ENCODE results near the gene ELMO2.

Gene ELMO2

DNA sequence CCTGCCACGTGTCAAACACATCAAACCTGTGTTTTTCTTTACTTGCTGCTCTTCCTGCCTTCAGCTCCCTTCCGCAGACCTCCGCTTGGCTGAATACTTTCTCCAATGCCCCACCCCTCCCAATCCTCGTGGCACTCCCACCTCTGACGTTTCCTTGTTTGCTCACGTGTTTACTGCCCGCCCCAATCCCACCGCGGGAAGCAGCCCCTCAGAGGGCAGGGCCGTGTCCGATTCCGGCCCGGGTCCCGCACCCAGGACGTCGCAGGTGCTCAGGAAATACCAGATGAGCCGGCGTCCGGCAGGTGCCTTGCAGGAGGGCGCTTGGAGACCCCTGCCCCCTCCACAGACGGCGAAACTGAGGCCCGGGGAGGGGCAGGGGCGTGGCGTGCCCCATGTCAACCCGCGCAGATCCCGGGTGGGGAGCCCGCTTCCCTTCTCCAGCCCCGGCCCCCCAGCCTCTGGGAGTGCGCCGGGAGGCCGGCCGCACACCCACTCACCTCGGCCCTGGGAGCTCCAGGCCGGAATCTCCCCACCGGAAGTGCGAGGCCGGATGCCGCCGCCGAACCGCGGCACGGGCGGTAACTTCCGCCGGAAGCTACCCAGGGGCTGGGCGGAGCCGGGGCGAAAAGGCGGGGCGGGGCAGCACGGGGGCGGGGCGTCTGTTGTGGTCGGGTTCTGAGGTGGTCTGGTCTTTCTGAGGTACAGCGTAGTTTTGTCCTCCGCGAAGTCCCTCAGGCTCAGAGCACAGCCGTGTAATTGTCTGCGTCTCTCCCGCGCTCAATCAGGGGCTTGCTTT, 42.3 kb downstream of the ELMO2 start (continued):
- 0 out of 2 replicates have a peak, but pooled peaks have one; percentile 46 for TF ChIP-seq CSDC2 (CRISPR knock-in tag; IDR thresholded peaks at IDR 0.05)
- no peak for TF ChIP-seq ZNF8 (CRISPR knock-in tag; IDR thresholded peaks at IDR 0.05)
- TF ChIP-seq BACH2 (CRISPR knock-in tag; IDR thresholded peaks at IDR 0.05; ENCODE audit: borderline replicate concordance): no peak
- TF ChIP-seq, protein P1, sequence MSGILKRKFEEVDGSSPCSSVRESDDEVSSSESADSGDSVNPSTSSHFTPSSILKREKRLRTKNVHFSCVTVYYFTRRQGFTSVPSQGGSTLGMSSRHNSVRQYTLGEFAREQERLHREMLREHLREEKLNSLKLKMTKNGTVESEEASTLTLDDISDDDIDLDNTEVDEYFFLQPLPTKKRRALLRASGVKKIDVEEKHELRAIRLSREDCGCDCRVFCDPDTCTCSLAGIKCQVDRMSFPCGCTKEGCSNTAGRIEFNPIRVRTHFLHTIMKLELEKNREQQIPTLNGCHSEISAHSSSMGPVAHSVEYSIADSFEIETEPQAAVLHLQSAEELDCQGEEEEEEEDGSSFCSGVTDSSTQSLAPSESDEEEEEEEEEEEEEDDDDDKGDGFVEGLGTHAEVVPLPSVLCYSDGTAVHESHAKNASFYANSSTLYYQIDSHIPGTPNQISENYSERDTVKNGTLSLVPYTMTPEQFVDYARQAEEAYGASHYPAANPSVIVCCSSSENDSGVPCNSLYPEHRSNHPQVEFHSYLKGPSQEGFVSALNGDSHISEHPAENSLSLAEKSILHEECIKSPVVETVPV (CRISPR knock-in tag; IDR thresholded peaks at IDR 0.05): no peak
- no peak for TF ChIP-seq ZNF565 (CRISPR knock-in tag; conservative IDR thresholded peaks at IDR 0.05; ENCODE audit: low read depth)
- 0 out of 2 replicates have a peak, but pooled peaks have one; percentile 38 for TF ChIP-seq ZC3H10 (CRISPR knock-in tag; IDR thresholded peaks at IDR 0.05)
- no peak for TF ChIP-seq SNAI2 (CRISPR knock-in tag; IDR thresholded peaks at IDR 0.05)
- no peak for TF ChIP-seq PPARA (CRISPR knock-in tag; IDR thresholded peaks at IDR 0.05; ENCODE audit: borderline replicate concordance)
- no peak for TF ChIP-seq OSR1 (CRISPR knock-in tag; IDR thresholded peaks at IDR 0.05)
- no peak for TF ChIP-seq TCF4 (CRISPR knock-in tag; IDR thresholded peaks at IDR 0.05; ENCODE audit: borderline replicate concordance)
- no peak for TF ChIP-seq TOX (CRISPR knock-in tag; IDR thresholded peaks at IDR 0.05; ENCODE audit: borderline replicate concordance)
- TF ChIP-seq, protein P2, sequence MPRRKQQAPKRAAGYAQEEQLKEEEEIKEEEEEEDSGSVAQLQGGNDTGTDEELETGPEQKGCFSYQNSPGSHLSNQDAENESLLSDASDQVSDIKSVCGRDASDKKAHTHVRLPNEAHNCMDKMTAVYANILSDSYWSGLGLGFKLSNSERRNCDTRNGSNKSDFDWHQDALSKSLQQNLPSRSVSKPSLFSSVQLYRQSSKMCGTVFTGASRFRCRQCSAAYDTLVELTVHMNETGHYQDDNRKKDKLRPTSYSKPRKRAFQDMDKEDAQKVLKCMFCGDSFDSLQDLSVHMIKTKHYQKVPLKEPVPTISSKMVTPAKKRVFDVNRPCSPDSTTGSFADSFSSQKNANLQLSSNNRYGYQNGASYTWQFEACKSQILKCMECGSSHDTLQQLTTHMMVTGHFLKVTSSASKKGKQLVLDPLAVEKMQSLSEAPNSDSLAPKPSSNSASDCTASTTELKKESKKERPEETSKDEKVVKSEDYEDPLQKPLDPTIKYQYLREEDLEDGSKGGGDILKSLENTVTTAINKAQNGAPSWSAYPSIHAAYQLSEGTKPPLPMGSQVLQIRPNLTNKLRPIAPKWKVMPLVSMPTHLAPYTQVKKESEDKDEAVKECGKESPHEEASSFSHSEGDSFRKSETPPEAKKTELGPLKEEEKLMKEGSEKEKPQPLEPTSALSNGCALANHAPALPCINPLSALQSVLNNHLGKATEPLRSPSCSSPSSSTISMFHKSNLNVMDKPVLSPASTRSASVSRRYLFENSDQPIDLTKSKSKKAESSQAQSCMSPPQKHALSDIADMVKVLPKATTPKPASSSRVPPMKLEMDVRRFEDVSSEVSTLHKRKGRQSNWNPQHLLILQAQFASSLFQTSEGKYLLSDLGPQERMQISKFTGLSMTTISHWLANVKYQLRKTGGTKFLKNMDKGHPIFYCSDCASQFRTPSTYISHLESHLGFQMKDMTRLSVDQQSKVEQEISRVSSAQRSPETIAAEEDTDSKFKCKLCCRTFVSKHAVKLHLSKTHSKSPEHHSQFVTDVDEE (CRISPR knock-in tag; IDR thresholded peaks at IDR 0.05): no peak

DNA sequence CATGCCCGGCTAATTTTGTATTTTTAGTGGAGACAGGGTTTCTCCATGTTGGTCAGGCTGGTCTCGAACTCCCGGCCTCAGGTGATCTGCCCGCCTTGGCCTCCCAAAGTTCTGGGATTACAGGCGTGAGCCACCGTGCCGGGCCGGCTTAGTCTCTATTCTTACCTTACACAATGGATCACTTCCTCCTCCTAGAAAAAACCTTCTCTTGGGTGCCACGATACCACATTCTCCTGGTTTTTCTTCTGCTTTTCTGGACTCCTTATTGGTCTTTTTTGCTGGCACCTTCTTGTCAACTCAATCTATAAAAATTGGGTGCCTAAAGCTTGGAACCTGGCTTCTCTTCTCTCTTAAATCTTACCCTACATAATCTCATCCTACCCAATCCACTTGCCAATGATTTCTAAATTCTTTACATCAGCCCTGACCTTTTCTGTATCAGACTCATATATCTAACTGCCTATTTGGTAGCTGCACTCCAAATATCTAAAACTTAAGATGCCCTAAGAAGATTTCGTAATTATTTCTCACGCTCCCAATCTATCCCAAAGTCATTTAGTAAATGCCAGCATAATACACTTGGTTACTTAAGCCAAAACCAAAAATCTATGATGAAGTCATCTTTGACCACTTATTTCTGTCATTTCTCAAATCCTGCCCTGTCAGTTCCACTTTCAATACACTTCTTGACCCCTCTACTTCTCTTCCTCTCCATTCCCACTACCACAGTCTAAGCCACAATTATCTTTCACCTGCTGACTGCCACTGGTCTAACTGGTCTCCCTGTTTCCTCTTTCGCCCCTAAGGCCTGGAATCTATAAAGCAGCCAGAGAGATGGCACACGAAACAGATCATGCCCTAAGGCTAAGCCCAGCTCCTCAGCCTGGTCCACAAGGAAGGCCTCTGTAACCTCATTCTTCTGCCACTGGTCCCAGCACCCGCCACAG, 43.2 kb downstream of the ELMO2 start:
- no peak for TF ChIP-seq TCF4 (CRISPR knock-in tag; IDR thresholded peaks at IDR 0.05; ENCODE audit: borderline replicate concordance)
- ATAC-seq: no peak

DNA sequence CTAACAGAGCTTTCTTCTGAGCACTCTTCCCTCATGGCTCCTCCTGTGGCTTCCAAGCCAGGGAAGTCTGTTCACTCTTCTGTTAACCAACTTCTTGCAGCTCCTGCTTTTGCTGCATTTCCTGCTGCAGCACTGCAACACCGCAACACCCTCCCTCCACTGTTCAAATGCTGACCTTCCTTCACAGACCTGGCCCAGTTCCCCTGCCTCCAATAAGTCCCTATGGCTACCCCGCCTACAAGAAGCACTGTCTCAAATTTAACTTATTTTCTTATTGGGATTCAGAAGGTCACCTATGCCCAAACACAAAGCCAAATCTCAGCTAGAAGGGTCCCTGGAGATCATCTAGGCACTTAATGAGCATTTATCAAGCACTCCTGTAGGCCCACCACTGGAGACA, 44.6 kb downstream of the ELMO2 start:
- ATAC-seq: no peak
- TF ChIP-seq RARB (CRISPR knock-in tag; IDR thresholded peaks at IDR 0.05): no peak
- TF ChIP-seq OSR1 (CRISPR knock-in tag; IDR thresholded peaks at IDR 0.05): no peak

DNA sequence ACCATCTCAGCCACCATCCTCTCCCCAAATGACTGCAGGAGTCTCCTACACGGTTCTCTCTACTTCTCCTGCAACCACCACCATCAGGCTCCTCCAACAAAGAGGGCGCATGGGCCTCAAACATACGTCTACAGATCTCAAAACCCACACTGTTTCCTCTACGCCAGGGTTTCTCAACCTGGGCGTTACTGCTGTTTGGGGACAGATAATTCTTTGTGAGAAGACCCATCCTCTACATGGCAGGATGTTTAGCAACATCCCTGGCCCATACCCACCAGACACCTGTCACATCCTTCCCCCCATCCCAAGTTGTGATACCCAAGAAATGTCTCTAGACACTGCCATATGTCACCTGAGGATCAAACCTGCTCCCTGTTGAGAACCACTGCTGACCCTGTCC, 45.0 kb downstream of the ELMO2 start:
- no peak for ATAC-seq
- TF ChIP-seq, protein P3, sequence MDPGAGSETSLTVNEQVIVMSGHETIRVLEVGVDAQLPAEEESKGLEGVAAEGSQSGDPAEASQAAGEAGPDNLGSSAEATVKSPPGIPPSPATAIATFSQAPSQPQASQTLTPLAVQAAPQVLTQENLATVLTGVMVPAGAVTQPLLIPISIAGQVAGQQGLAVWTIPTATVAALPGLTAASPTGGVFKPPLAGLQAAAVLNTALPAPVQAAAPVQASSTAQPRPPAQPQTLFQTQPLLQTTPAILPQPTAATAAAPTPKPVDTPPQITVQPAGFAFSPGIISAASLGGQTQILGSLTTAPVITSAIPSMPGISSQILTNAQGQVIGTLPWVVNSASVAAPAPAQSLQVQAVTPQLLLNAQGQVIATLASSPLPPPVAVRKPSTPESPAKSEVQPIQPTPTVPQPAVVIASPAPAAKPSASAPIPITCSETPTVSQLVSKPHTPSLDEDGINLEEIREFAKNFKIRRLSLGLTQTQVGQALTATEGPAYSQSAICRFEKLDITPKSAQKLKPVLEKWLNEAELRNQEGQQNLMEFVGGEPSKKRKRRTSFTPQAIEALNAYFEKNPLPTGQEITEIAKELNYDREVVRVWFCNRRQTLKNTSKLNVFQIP (CRISPR knock-in tag; IDR thresholded peaks at IDR 0.05; ENCODE audit: borderline replicate concordance, low read depth): no peak
- TF ChIP-seq ZNF70 (CRISPR knock-in tag; IDR thresholded peaks at IDR 0.05) (no peak), SNAI2 (CRISPR knock-in tag; IDR thresholded peaks at IDR 0.05) (no peak), ZFP3 (CRISPR knock-in tag; IDR thresholded peaks at IDR 0.05) (no peak), GLIS3 (CRISPR knock-in tag; IDR thresholded peaks at IDR 0.05) (no peak), PPARA (CRISPR knock-in tag; IDR thresholded peaks at IDR 0.05; ENCODE audit: borderline replicate concordance) (no peak)

DNA sequence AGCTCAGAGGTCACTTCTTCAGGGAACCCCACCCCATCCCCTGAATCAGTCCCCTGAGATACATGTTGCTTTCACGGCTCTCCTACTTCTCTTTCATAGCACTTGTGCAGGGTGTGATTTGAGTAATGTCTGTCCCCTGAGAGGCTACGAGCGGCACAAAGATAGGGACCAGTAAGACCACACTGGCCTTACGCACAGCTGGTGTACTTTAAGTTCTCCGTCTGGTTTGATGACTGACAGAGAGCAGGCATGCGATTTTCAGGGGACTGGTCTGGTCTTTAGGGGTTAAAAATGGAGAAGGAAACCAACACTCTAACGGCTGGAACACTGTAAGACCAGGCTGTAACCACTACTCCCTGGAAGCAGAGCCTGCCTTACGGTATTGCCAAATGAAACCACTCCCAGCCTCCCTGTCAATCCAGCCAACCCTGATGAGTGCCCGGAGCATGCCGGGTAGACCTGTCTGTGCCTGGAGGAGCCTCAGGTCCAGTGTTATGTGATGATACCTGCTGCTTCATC, 47.1 kb downstream of the ELMO2 start:
- no peak for ATAC-seq
- no peak for TF ChIP-seq ZNF70 (CRISPR knock-in tag; IDR thresholded peaks at IDR 0.05)
- TF ChIP-seq RARB (CRISPR knock-in tag; IDR thresholded peaks at IDR 0.05): no peak
- TF ChIP-seq, protein P3 (CRISPR knock-in tag; IDR thresholded peaks at IDR 0.05; ENCODE audit: borderline replicate concordance, low read depth): no peak
- TF ChIP-seq OSR1 (CRISPR knock-in tag; IDR thresholded peaks at IDR 0.05): no peak
- TF ChIP-seq ISL1 (CRISPR knock-in tag; IDR thresholded peaks at IDR 0.05): no peak
- no peak for TF ChIP-seq SNAI2 (CRISPR knock-in tag; IDR thresholded peaks at IDR 0.05)
- no peak for TF ChIP-seq ZNF565 (CRISPR knock-in tag; conservative IDR thresholded peaks at IDR 0.05; ENCODE audit: low read depth)
- no peak for TF ChIP-seq PPARA (CRISPR knock-in tag; IDR thresholded peaks at IDR 0.05; ENCODE audit: borderline replicate concordance)
- TF ChIP-seq TCF4 (CRISPR knock-in tag; IDR thresholded peaks at IDR 0.05; ENCODE audit: borderline replicate concordance): no peak
- no peak for TF ChIP-seq BACH2 (CRISPR knock-in tag; IDR thresholded peaks at IDR 0.05; ENCODE audit: borderline replicate concordance)
- no peak for TF ChIP-seq CSDC2 (CRISPR knock-in tag; IDR thresholded peaks at IDR 0.05)
- TF ChIP-seq, protein P1 (CRISPR knock-in tag; IDR thresholded peaks at IDR 0.05): no peak
- no peak for TF ChIP-seq ZC3H10 (CRISPR knock-in tag; IDR thresholded peaks at IDR 0.05)
- no peak for TF ChIP-seq ZNF8 (CRISPR knock-in tag; IDR thresholded peaks at IDR 0.05)

Measured in SK-N-SH treated with all-trans-retinoic acid at 6 μM for 48 hours (cell line).